ENCODE measurements around the gene NAT8L. TPM values are rescaled to one million over a fixed set of nuclear protein-coding genes. Genes with fewer than 3 reads are reported as not detected.

NAT8L gene
- total and polyA plus RNA-seq, 2 donors (not counting 3 experiments of a cell fraction or from before 2014, with no cell fraction given) = 0.10 to 0.11 TPM

DNA sequence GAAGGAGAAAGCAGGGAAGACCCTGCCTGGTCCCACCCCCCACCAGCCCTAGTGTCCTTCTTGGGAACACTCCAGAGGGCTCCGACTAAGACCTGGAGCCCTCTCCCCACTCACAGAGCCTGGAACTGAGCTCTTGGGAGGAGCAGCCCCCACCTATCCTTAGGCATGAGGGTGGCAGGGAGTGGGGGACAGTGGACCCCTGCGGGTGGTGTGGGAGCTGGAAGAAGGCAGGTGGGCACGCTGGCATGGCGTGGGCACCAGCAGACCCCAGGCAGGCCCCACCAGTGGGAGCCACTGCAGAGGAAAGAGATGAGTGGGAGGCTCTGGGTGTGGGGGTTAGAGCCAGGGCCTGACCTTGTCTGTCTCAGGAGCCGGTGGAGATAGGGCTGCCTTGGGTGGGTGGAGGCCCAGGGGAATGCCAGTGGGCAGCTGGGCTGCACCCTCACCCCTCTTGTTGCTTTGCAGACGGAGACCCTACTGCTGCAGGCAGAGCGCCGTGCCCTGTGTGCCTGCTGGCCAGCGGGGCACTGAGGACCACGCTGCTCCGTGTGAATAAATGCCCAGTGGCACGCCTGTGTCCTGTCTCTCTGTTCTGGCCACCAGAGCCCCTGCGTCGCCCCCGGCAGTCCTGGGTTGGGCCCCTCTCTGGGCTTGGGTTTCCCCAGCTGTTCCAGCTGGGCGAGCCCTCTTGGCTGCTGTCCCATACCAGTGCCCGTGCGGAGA lies 15.6 kb upstream of the NAT8L start:
- H3K79me2 ChIP-seq (ENCODE audit: control insufficient read depth, insufficient read depth, low read length) = no peaks in the 10 kb centered on the region
- peaks cover 6 to 9% of the 10 kb centered on the region in 2 experiments for H3K27me3 ChIP-seq (ENCODE audit: control insufficient read depth in 2 of 2, insufficient read depth in 2 of 2, low read length in 2 of 2)
- no peaks in the 10 kb centered on the region for H3K36me3 ChIP-seq (ENCODE audit: control insufficient read depth in 2 of 2, extremely low read depth in 1 of 2, insufficient read depth in 2 of 2, low read length in 2 of 2)
- TF ChIP-seq MAX (IDR thresholded peaks at IDR 0.05; ENCODE audit: insufficient read depth, insufficient read length) (no peak), EZH2 (IDR thresholded peaks at IDR 0.05; ENCODE audit: borderline replicate concordance, low read depth, low read length, severe bottlenecking) (no peak), POLR2A (IDR thresholded peaks at IDR 0.05; ENCODE audit: low read depth, low read length) (no peak)
- H3K4me2 ChIP-seq (ENCODE audit: insufficient read depth, low read length) = no peak overlapping the region
- dilution Hi-C loops (cut with MboI; ENCODE audit: extremely low pct_ligation_motif_present, low sequenced_read_pairs) = no loop called here
- no peak overlapping the region for H3K27ac ChIP-seq (ENCODE audit: insufficient read depth, low read depth, low read length)
- intact Hi-C loops (cut with micrococcal nuclease) = no loop called here
- H3K9me3 ChIP-seq (replicated peaks; ENCODE audit: control insufficient read depth, insufficient read depth, low read length) = no peaks in the 10 kb centered on the region
- no peak for FAIRE-seq
- H4K20me1 ChIP-seq (replicated peaks; ENCODE audit: control insufficient read depth, extremely low read depth, insufficient read depth, low read length) = no peaks in the 10 kb centered on the region
- H3K9ac ChIP-seq (replicated peaks; ENCODE audit: extremely low read depth, insufficient read depth, low read length) = no peak overlapping the region
- no peak overlapping the region for H2AFZ ChIP-seq (ENCODE audit: low read depth, low read length)
- ChIA-PET CTCF (no interaction called here), POLR2A (no interaction called here)
- DNase-seq (ENCODE audit: low read depth, low spot score) = no peak
- H3K4me1 ChIP-seq (ENCODE audit: control insufficient read depth, extremely low read depth, insufficient read depth, low read length) = no peaks in the 10 kb centered on the region
- no peak overlapping the region for H3K4me3 ChIP-seq (replicated peaks in 1 of 3; ENCODE audit: insufficient read depth in 1 of 3, low read depth in 1 of 3, low read length in 3 of 3)
- no TSS peak for BruUV-seq (replicated peaks)
- no peaks in the 10 kb centered on the region for H3K9me1 ChIP-seq (replicated peaks; ENCODE audit: control insufficient read depth, extremely low read depth, insufficient read depth, low read length)

- no peak for FAIRE-seq
- intact Hi-C loops (cut with micrococcal nuclease) = no loop called here
Observed at GRCh38 chr4:2044119-2044485, 15.0 kb upstream of the NAT8L start.

More at GRCh38 chr4:2044119-2044485, 15.0 kb upstream of the NAT8L start:
- H3K36me3 ChIP-seq (ENCODE audit: control insufficient read depth in 2 of 2, extremely low read depth in 1 of 2, insufficient read depth in 2 of 2, low read length in 2 of 2) = no peaks in the 10 kb centered on the region
- H4K20me1 ChIP-seq (replicated peaks; ENCODE audit: control insufficient read depth, extremely low read depth, insufficient read depth, low read length) = no peaks in the 10 kb centered on the region
- no peaks in the 10 kb centered on the region for H3K9me3 ChIP-seq (replicated peaks; ENCODE audit: control insufficient read depth, insufficient read depth, low read length)
- no peaks in the 10 kb centered on the region for H3K79me2 ChIP-seq (ENCODE audit: control insufficient read depth, insufficient read depth, low read length)
- dilution Hi-C loops (cut with MboI; ENCODE audit: extremely low pct_ligation_motif_present, low sequenced_read_pairs) = no loop called here
- no peak for DNase-seq (ENCODE audit: low read depth, low spot score)
- H3K4me3 ChIP-seq (replicated peaks in 1 of 3; ENCODE audit: insufficient read depth in 1 of 3, low read depth in 1 of 3, low read length in 3 of 3) = no peak overlapping the region
- H3K9me1 ChIP-seq (replicated peaks; ENCODE audit: control insufficient read depth, extremely low read depth, insufficient read depth, low read length) = no peaks in the 10 kb centered on the region
- TF ChIP-seq POLR2A (IDR thresholded peaks at IDR 0.05; ENCODE audit: low read depth, low read length) = no peak
- TF ChIP-seq CTCF (IDR thresholded peaks at IDR 0.05; ENCODE audit: extremely low read depth in 1 of 2, insufficient read depth in 1 of 2, low read depth in 1 of 2, low read length in 2 of 2) = no peak
- no peak for TF ChIP-seq MYC (IDR thresholded peaks at IDR 0.05; ENCODE audit: low read depth, low read length)
- TF ChIP-seq GATA2 (IDR thresholded peaks at IDR 0.05; ENCODE audit: insufficient read depth, insufficient read length, low read depth, low read length) = no peak
- no peak for TF ChIP-seq JUN (IDR thresholded peaks at IDR 0.05; ENCODE audit: borderline replicate concordance, insufficient read depth, insufficient read length, low read depth)
- no peak for TF ChIP-seq POLR2AphosphoS5 (IDR thresholded peaks at IDR 0.05; ENCODE audit: insufficient read depth, low read depth, low read length)
- TF ChIP-seq MAX (IDR thresholded peaks at IDR 0.05; ENCODE audit: insufficient read depth, insufficient read length) = no peak
- no peak for TF ChIP-seq EZH2 (IDR thresholded peaks at IDR 0.05; ENCODE audit: borderline replicate concordance, low read depth, low read length, severe bottlenecking)
- no peak for TF ChIP-seq FOS (IDR thresholded peaks at IDR 0.05; ENCODE audit: borderline replicate concordance, insufficient read depth, low read length)
- POLR2A ChIA-PET = no interaction called here
- no peak overlapping the region for H2AFZ ChIP-seq (ENCODE audit: low read depth, low read length)
- CTCF ChIA-PET = interaction anchor here (1.6 kb wide), 1 partner anchor 176 kb away, joined by 4 read pairs; no protein-coding TSS in a partner anchor
- no peak overlapping the region for H3K9ac ChIP-seq (replicated peaks; ENCODE audit: extremely low read depth, insufficient read depth, low read length)
- H3K27me3 ChIP-seq (ENCODE audit: control insufficient read depth in 2 of 2, insufficient read depth in 2 of 2, low read length in 2 of 2) = peaks cover 6 to 9% of the 10 kb centered on the region in 2 experiments
- no peak overlapping the region for H3K27ac ChIP-seq (ENCODE audit: insufficient read depth, low read depth, low read length)
- no TSS peak for BruUV-seq (replicated peaks)
- no peak overlapping the region for H3K4me2 ChIP-seq (ENCODE audit: insufficient read depth, low read length)
- H3K4me1 ChIP-seq (ENCODE audit: control insufficient read depth, extremely low read depth, insufficient read depth, low read length) = no peaks in the 10 kb centered on the region

All from endothelial cell of umbilical vein (primary cell).